ENCODE data around the gene CADM3.
A peak's percentile ranks its signal among the peaks of the same experiment; 100 is the strongest.

The CADM3 gene

DNA sequence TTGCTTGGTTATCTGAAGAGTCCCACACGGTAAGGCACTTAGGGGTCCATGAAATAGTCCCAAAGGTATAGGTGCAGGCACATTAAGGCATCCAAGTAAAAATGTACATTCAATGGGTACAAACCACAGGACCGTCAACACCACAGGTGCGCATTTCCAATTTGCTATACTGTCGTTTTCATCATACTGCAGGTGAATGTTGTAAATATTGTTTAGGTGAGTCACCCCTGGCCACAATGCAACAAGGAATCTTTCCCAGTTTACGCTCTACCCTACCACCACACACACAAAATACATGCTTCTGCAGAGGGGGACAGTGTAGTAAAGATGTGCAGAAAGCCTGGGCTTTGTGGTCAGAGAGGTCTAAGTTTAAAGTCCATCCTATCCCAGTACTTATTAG, 13.7 kb downstream of the CADM3 start:
- no peak overlapping the region for H3K4me2 ChIP-seq (ENCODE audit: low read length)
- TF ChIP-seq, protein P1, sequence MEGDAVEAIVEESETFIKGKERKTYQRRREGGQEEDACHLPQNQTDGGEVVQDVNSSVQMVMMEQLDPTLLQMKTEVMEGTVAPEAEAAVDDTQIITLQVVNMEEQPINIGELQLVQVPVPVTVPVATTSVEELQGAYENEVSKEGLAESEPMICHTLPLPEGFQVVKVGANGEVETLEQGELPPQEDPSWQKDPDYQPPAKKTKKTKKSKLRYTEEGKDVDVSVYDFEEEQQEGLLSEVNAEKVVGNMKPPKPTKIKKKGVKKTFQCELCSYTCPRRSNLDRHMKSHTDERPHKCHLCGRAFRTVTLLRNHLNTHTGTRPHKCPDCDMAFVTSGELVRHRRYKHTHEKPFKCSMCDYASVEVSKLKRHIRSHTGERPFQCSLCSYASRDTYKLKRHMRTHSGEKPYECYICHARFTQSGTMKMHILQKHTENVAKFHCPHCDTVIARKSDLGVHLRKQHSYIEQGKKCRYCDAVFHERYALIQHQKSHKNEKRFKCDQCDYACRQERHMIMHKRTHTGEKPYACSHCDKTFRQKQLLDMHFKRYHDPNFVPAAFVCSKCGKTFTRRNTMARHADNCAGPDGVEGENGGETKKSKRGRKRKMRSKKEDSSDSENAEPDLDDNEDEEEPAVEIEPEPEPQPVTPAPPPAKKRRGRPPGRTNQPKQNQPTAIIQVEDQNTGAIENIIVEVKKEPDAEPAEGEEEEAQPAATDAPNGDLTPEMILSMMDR (IDR thresholded peaks at IDR 0.05) = no peak
- H3K27me3 ChIP-seq (ENCODE audit: control insufficient read depth, insufficient read depth, low read length) = no peaks in the 10 kb centered on the region
- H3K4me1 ChIP-seq = no peaks in the 10 kb centered on the region
- no peak overlapping the region for H2AFZ ChIP-seq
- no peaks in the 10 kb centered on the region for H3K79me2 ChIP-seq
- no peak overlapping the region for H3K4me3 ChIP-seq (ENCODE audit: low read depth, low read length)
- H3K36me3 ChIP-seq (ENCODE audit: control insufficient read depth, insufficient read depth, low read length) = no peaks in the 10 kb centered on the region
- H3K27ac ChIP-seq = no peak overlapping the region
- H3K9me3 ChIP-seq (ENCODE audit: control insufficient read depth, low read length) = no peaks in the 10 kb centered on the region
- H3K9ac ChIP-seq = no peak overlapping the region

GRCh38 chr1:159187033-159187432, 15.6 kb downstream of the CADM3 start:
- H3K27ac ChIP-seq = no peak overlapping the region
- no peaks in the 10 kb centered on the region for H3K27me3 ChIP-seq (ENCODE audit: control insufficient read depth, insufficient read depth, low read length)
- TF ChIP-seq, protein P1 (IDR thresholded peaks at IDR 0.05) = no peak
- no peaks in the 10 kb centered on the region for H3K9me3 ChIP-seq (ENCODE audit: control insufficient read depth, low read length)
- H3K9ac ChIP-seq = no peak overlapping the region
- H3K4me3 ChIP-seq (ENCODE audit: low read depth, low read length) = no peak overlapping the region
- no peaks in the 10 kb centered on the region for H3K36me3 ChIP-seq (ENCODE audit: control insufficient read depth, insufficient read depth, low read length)
- H3K4me1 ChIP-seq = no peaks in the 10 kb centered on the region
- H3K79me2 ChIP-seq = no peaks in the 10 kb centered on the region
- H2AFZ ChIP-seq = no peak overlapping the region
- no peak overlapping the region for H3K4me2 ChIP-seq (ENCODE audit: low read length)

- Histone ChIP-seq H3K27ac (no peak overlapping the region), H3K4me1 (no peaks in the 10 kb centered on the region), H3K4me2 (ENCODE audit: low read length) (peak overlapping the region; percentile 66), H3K79me2 (no peaks in the 10 kb centered on the region), H3K36me3 (ENCODE audit: control insufficient read depth, insufficient read depth, low read length) (no peaks in the 10 kb centered on the region), H3K4me3 (ENCODE audit: low read depth, low read length) (peak overlapping the region; percentile 11), H3K27me3 (ENCODE audit: control insufficient read depth, insufficient read depth, low read length) (no peaks in the 10 kb centered on the region), H2AFZ (peak overlapping the region; percentile 72), H3K9me3 (ENCODE audit: control insufficient read depth, low read length) (no peaks in the 10 kb centered on the region), H3K9ac (no peak overlapping the region)
- TF ChIP-seq, protein P1 (IDR thresholded peaks at IDR 0.05) = no peak
Measured at GRCh38 chr1:159187647-159188374, 16.4 kb downstream of the CADM3 start.

DNA sequence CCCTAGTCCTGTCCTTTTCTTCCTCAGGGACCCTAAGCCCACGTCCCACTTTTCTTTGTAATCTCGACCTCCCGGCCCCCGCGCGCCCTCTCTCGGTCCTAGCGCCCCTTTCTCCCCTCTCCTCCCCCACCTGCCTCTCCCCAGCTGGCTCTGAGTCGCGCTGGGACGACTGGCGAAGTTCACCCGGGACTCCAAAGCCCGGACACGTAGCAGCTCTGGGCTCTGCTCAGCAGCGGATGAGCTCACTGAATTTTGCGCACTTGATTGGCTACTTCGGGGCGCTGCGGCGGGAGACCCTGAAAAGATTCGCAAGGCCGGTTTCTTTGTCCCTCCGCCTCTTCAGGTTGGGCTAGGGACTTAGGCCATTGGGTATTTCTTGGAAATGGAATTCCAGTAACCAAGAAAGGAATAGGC, 17.0 kb downstream of the CADM3 start:
- peak overlapping the region; percentile 66 for H3K4me2 ChIP-seq (ENCODE audit: low read length)
- peak overlapping the region; percentile 72 for H2AFZ ChIP-seq
- H3K9me3 ChIP-seq (ENCODE audit: control insufficient read depth, low read length) = no peaks in the 10 kb centered on the region
- H3K9ac ChIP-seq = no peak overlapping the region
- H3K4me1 ChIP-seq = no peaks in the 10 kb centered on the region
- H3K27ac ChIP-seq = no peak overlapping the region
- H3K4me3 ChIP-seq (ENCODE audit: low read depth, low read length) = peak overlapping the region; percentile 11
- no peaks in the 10 kb centered on the region for H3K79me2 ChIP-seq
- TF ChIP-seq, protein P1 (IDR thresholded peaks at IDR 0.05) = no peak
- H3K27me3 ChIP-seq (ENCODE audit: control insufficient read depth, insufficient read depth, low read length) = no peaks in the 10 kb centered on the region
- H3K36me3 ChIP-seq (ENCODE audit: control insufficient read depth, insufficient read depth, low read length) = no peaks in the 10 kb centered on the region

GRCh38 chr1:159190441-159190840, 19.0 kb downstream of the CADM3 start:
- TF ChIP-seq, protein P1 (IDR thresholded peaks at IDR 0.05) = no peak
- H3K4me2 ChIP-seq (ENCODE audit: low read length) = no peak overlapping the region
- no peaks in the 10 kb centered on the region for H3K27me3 ChIP-seq (ENCODE audit: control insufficient read depth, insufficient read depth, low read length)

More at GRCh38 chr1:159190441-159190840, 19.0 kb downstream of the CADM3 start:
- Histone ChIP-seq H3K27ac (no peak overlapping the region), H3K79me2 (no peaks in the 10 kb centered on the region), H3K9ac (no peak overlapping the region), H3K4me1 (no peaks in the 10 kb centered on the region), H2AFZ (no peak overlapping the region), H3K9me3 (ENCODE audit: control insufficient read depth, low read length) (no peaks in the 10 kb centered on the region), H3K36me3 (ENCODE audit: control insufficient read depth, insufficient read depth, low read length) (no peaks in the 10 kb centered on the region), H3K4me3 (ENCODE audit: low read depth, low read length) (no peak overlapping the region)

Measured in parathyroid adenoma (tissue), 2 donors.